Muscle of arm (tissue), 12 donors: ENCODE measurements around the gene CYP39A1. TPM values are rescaled to one million over a fixed set of nuclear protein-coding genes. Genes with fewer than 3 reads are reported as not detected.
"Not testable (repeated sequence)": the region's sequence is repeated elsewhere in the genome, so short reads cannot be mapped to it uniquely, and the experiment has no call there.

Experiments
- DNase-seq: peaks from one replicate; pipeline ENCODE4 v3.0.0-alpha.2; 2013
- polyA plus RNA-seq, 12 donors: library from polyadenylated mRNA; unstranded; fragments of 120-200 nt; gene quantifications; one replicate each; pipeline ENCODE4 v1.2.1, GENCODE V29; 2013; ENCODE audit not compliant: insufficient read length in 12 of 12

The CYP39A1 gene
- polyA plus RNA-seq, 12 donors = 1.8 to 3.6 (median 2.3) TPM; not detected in 2

DNA sequence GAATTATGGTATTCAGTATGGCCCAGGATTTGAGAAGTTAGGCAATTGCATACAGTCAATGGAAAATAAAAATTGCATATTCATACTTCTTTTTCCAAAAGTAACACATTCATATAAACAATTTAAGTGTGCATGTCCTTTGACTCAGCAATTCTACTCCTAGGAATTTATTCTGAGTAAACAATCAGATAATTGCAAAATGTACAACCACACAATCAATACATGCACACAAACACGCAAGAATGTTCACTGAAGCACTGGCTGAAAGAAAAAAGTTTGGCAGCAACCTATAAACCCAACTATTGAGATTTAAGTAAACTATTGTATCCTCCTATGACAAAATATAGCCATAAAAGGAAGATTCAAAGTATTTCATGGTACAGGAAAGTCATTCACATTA is 1.6 kb downstream of the CYP39A1 start:
- DNase-seq = no peak

DNA sequence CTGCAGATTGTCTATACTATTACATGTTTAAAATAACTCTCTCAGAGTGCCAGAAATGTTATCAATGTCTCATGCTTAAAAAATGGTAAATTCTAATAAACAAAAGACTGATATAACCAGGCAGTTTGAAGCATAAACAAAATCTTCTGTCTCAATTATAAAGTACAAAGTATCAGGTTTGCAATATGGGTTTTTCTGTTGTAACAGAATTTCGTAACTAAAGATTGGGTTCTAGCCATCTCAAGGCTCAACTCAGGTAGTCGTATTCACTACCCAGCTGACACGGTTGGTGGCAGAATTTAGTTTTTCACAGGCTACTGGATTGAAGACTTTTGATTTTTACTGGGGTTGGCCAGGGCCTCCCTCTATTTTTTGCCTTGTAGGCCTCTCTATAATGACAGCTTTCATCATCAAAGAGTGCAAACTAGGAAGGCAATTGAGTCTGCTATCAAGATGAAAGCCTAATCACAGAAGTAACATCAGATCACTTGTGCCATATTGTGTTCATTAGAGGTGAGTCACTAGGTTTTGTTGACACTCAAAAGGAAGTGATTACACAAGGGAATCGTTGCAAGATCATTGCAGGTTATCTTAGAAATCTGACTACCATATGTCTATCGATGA is 3.6 kb downstream of the CYP39A1 start:
- DNase-seq = no peak

DNA sequence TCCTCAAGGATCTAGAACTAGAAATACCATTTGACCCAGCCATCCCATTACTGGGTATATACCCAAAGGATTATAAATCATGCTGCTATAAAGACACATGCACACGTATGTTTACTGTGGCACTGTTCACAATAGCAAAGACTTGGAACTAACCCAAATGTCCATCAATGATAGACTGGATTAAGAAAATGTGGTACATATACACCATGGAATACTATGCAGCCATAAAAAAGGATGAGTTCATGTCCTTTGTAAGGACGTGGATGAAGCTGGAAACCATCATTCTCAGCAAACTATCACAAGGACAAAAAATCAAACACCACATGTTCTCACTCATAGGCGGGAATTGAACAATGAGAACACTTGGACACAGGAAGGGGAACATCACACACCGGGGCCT is 4.5 kb downstream of the CYP39A1 start:
- not testable (repeated sequence) for DNase-seq

DNA sequence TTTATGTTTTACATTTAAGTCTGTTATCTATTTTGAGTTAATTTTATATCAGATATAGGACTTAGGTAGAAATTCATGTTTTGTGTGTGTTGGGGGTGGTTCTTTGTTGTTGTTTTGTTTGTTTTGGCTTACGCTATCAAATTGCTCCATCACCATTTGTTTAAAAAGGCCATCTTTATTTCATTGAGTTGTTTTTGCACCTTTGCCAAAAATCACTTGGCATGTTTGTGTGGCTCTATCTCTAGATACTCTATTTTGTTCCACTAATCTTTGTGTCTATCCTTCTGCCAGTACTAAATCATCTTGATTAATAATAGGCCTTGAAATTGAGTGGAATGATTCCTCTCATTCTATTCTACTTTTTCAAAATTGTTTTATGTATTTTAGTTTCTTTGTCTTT is 7.4 kb downstream of the CYP39A1 start:
- no peak for DNase-seq

DNA sequence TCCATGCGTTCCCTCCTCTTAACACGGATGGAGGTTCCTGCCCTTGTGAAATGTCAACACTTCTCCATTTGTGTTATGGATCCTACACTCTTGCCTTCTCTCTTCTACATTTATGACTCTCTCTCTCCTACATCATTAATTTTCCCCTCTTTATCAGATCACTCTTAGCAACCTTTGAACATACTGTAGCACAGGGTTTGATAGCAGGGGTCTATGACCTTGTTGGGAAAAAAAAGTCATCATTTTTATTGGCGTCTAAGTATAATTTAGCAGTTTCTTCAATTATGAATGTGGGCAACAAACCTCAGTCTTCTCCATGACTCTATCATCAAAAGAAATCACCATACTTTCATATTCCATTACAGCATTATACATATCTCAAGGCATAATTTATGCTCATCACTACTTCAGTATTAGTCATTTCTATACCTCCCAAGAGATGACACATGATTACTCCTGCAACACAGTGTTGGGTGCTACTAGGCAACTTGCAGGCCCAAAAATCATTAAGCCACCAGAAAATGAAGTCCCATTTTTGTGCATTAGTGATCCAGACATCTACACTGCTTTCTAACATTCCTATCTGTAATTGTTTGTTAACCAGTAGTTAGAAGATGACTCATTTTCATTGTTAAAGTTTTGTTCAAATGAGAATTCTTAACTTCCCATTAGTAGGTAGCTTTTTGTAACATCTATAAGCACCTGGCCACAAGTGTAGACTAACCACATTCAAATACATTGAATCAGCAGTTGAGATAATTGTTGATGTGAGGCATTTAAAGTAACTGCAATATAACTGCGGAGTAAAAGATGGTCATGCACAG is 9.5 kb downstream of the CYP39A1 start:
- no peak for DNase-seq

DNA sequence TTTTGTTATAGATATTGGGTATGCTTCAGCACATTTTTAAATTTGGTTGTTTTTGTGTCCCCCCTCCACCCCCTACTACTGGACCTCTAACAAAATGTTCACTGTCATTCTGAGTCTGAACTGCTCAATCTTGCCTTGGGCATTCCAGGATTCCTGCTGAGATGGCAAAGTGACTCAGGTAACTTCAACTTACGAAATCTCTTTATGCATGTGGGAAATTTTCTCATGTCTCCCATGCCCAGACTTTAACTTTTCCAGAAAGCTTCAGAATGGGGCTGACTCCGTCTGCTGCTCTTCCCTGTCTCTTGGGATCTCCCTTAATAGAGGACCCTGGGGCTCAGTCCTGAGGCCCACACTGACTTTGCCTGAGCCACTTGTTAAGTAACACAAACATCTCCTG is 14.0 kb downstream of the CYP39A1 start:
- DNase-seq = no peak

DNA sequence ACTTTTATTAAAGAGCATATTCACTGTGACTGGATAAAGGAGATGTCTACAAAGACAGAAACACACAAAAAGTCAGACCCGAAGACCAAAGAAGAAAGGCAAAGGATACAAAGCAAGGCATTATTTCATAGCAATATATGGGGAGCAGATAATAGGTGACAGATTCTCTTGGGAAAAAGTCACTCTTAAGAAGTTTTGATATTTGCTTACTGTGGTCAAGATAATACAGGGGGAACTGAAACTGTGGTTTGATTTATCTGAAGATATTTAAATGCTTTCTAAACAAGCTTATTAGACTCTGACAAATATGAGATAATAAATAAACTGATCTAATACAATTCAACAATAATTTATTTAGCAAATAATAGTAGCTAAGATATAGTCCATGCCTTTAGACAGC is 14.7 kb downstream of the CYP39A1 start:
- no peak for DNase-seq

DNA sequence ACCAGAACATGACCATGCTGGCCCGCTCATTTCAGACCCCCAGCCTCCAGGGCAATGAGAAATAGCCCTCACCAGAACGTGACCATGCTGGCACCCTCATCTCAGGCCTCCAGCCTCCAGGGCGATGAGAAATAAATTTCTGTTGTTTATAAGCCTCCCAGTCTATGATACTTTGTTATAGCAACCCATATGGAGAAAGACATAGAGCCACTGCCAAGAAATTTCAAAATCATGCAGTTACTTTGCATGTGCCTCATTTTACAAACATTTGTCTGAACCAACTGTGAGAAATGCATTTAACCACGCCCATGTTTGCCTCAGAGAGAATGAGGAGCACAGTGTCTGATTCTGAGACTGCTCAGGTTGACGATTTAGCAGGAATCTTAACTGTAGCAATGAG is 15.5 kb downstream of the CYP39A1 start:
- DNase-seq = peak; percentile 5

DNA sequence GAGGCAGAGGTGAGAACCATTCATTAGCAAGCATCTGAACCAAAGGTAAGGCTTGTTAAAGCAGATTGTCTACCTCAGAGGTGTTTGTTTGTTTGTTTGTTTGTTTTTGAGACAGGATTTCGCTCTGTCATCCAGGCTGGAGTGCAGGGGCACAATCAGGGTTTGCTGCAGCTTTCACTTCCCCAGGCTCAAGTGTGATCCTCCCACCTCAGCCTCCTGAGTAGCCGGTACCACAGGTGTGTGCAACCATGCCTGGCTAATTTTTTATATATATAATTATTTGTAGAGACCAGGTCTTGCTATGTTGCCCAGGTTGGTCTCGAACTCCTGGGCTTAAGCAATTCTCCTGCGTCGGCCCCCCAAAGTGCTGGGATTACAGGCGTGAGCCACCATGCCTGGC is 17.2 kb downstream of the CYP39A1 start:
- no peak for DNase-seq

DNA sequence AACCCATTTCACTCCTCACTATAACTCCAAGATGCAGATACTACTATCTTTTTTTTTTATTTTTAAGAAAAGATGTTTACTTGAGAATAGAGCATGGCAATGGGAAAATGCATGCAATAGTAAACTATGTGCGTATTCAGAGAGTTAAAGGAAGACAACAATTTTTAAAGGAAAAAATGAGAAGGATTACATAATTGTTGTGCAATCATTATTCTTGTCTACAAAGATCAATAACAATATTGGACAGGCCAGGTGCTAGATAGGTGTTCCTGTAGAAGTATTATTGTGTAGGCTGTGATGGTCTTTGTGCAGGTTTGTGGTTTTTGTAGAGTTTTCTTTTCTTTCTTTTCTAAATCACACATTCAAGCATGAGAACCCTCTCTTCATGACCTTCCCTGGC is 20.6 kb downstream of the CYP39A1 start:
- no peak for DNase-seq

DNA sequence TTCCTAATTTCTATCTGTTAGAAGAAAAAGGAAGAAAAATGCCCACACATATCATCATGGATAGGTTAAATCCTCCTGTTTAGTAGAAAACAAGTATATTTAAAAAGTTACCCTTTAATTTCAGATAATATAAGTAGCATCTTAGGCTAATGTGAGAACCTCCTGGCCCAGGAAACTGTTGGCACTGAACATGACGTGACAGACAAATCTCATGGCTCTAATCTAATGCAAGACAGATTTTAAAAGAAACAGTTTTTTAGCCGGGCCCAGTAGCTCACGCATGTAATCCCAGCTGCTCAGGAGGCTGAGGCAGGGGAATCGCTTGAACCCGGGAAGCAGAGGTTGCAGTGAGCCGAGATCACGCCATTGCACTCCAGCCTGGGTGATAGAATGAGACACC is 22.9 kb downstream of the CYP39A1 start:
- DNase-seq = no peak

DNA sequence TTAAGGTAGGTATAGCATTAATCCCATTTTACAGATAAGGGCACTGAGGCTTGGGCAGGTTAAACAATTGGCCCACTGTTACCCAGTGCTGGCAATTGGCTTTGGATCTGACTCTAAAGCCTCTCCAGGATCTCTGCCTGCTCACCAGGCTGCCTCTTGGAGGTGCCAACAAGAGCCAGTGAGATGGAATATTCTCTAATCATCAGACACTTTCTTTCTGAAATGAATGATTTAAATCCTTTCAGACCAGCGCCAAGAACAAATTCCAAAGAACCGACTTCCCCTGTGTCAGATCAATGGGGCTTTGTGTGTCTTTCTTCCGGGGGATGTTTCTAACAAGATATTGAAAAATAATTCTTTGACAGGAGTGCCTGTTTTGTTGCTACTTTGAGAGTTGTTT is 23.6 kb downstream of the CYP39A1 start:
- no peak for DNase-seq

DNA sequence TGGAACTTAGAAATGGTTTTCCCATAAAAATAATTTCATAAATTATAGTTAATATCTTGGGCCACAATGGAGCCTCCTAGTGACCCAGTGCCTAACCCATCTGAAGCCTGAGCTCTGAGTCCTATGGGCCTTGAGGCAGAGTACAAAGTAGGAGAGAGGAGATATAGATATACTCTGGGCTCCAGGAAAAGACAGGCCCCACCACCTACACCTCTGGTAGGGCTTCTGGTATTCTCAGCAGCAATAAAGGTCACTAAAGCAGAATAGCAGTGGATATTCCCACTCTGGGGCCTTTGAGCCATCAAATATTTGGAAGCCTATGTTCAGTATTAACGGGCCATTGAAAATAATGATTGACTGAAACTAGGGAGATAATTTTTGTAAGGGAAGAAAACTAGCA is 24.1 kb downstream of the CYP39A1 start:
- DNase-seq = no peak

DNA sequence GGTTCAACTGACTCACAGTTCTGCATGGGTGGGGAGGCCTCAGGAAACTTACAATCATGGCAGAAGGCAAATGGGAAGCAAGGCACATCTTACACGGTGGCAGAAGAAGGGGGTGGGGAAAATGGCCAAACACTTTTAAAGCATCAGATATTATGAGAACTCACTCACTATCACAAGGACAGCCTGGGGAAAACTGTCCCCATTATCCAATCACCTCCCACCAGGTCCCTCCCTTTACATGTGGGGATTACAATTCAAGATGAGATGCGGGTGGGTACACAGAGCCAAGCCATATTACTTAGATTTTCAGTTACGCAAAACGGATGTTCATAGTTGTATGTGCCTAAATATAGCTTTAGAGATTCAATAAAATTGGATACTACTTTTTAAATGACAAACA is 25.6 kb downstream of the CYP39A1 start:
- no peak for DNase-seq

DNA sequence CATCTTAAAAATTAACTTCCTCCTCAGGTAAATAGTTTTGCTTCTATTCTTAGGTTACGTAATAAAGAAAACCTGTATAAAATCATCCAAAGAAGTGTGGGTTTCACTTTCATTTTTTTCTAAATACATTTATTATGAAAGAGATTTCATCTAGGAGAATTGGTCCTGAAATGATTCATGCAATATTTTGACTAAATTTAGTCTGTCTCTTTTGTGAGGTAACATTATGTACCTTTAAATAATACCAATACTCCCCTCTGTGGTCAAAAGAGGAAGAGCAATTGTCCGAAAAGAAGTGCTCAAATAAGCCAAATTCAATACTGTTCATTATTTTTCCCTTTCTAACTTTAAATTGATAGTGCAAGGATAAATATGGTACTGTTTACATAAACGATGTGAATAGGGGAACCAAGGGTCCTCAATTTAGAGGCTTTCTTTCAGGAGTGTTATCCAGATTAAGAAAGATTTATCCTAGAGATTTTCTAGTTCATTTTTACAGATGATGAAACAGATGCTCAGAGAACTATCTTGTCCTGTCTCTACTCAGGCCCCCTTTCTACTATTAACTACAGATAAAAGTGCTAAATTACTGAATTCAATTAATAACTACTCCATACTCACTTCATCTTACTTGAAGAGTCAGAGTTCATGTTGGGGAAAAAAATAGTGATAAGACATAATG is 26.2 kb downstream of the CYP39A1 start:
- peak; percentile 36 for DNase-seq

DNA sequence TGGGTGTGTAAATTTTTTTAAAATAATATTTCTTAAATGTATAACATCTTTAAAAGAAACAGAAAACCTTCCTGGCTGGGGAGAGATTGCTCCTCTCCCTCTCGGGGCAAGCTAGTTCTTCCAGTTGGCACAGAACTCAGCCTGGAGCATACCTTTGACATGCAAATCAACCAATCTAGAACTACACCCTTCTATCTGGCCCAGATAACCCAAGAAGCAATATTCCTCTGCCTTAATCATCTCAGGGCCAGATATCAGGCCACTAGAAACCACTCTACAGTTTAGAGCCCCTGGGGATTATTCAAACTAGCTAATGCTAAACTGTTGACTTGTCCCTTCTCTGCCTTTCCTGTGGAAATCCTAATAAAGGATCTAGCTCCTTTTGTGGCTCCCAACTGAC is 33.9 kb downstream of the CYP39A1 start:
- DNase-seq = no peak

DNA sequence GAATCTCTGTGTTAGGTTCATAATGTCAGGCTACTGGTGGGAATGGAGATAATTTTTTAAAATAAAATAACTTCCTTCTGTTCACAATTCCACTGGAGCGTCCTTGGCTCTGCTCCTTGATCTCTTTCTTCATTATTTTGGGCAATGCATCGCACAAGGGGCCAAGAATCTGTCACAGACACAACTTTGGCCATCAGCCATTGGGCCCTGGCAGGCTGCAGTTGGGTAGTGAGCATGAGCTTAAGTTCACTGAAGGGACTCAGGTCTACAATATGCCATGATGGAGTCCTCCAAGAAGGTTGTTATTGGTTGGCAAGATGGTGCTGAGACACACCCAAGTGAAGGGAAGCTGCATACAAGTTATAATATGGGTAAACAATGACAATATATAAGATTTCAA is 40.0 kb downstream of the CYP39A1 start:
- no peak for DNase-seq

DNA sequence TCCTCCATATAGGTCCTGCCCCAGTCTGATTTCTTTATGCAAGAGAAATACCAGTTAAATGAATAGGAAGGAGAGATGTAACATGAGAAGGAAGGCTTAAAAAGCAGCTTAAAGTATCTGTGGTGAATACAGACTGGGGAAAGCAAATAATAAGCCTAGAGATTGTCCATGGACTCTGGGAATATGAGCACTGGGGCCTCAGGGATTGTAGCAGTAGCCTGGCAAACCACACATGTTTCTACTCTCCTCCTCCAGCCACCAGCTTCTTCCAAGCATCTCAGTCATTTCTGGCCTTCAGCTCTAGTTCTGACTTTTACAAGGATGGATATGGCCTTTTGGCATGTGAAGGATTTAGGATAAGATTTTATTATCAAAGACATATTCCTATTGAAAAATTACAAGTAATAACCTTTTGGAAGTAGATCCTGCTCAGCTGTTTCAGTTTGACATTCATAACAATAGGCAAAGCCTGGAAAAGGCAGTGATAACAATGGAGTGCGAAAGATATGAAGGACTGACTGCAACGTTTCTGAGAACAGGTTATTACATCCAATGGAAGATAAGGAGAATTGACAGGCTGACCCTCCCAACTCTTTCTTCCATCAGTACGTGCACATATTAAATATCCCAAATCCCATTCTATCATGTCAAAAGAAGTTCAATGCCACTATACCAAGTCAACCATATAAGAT is 41.6 kb downstream of the CYP39A1 start:
- DNase-seq = no peak

DNA sequence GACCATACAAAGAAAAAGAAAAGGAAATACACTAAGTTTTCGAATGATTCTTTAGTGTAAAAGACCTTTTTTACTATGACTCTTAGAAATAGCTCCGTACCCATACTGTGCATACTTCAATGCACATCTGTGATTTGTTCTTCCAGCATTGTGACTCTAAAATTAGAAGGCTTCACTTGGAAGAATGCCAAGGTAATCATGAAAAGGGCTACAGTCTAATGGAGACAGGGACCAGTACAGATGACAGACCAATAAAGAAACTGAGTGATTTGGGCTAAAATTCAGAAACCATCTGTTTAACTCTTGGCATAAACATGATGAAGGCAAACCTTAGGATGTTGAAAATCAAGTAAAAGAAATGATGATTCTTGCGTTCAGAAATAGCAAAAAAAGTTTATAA is 46.3 kb downstream of the CYP39A1 start:
- no peak for DNase-seq

DNA sequence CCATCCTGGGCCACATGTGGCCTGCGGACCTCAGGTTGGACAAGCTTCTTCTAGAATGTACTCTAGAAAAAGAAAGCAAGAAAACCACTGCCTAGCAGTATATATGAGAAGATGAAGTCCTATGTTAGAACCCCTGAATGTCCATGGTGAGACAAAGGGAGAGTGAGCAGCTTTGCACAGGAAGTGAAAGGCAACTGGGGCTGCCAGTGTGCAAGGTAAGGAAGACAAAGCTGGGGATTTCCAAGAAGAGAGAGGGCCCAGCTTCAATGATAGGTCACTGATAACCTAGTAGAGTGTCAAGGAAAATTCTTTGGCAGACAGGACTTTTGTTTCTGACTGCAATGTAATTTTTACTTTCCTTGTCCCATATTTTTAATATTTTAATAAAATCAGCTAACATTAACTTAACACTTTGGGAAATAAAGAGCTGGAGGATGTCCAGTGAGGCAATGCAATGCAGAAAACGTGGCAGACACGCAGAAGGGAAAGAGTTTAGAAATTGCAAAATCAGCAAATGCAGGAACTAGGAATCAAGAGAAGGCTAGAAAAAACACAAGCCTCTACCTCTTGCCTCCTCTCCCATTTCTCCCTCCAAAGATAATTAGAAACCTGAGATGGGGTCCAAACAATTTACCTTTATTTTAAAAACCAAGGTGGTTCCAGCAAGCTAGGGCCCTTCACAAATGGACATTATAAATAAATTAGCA is 47.4 kb downstream of the CYP39A1 start:
- DNase-seq = no peak

DNA sequence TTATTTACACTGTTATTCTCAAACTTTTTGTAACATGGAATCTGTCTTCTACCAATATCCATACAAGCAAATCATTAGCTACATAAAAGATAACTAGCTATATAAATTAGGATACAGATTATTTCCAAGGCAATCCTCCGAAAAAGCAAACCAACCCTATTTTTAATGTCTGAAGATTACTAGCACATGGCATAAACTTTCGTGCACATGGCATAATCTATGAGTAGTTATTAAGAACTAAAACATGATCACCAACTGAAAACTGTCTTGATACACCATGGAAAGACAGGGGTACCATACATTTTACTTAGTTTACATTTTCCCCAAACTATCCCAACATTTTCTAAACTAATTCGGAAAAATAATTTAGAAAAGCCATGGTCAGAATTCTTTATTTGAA is 54.4 kb downstream of the CYP39A1 start:
- no peak for DNase-seq

DNA sequence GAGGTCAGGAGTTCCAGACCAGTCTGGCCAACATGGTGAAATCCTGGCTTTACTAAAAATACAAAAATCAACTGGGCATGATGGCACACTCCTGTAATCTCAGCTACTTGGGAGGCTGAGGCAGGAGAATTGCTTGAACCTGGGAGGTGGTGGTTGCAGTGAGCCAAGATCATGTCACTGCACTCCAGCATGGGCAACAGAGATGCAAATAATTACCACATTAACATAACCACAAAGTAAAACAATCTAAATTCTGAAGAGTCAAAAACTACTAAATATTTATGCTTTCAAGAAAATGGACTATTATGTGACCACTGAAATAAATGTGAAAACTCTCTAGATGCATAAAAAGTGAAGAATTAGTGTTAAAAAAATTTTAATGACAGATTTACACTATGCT is 59.9 kb downstream of the CYP39A1 start:
- no peak for DNase-seq
